ENCODE measurements around the gene ABR. TPM values are rescaled to one million over a fixed set of nuclear protein-coding genes. Genes with fewer than 3 reads are reported as not detected.

Gene ABR
- total and polyA plus RNA-seq, 3 donors from 2014 or later: 30.6 to 52.7 (median 42.1) TPM

DNA sequence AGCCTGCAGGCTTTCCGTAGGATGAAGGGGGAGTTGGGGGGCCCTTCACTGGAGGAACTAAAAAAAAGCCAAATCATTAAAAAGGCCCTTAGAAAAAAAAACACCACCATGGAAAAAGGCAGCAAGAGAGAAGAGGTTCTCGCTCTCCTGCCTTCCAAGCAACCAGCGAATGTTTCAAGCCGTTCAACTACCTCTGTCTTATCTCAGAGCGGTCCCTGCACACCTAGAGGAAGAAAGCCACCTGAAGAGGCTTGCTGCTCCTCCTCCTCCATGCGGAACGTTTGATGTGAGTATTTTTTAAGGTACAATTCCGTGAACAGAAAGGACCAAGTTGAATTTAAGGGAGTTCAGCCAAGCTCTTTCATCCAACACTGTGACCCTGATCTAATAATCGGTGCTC lies 209.4 kb downstream of the ABR start:
- Histone ChIP-seq H3K27ac (peak overlapping the region in 1 of 2 donors; percentile 52), H3K27me3 (no peaks in the 10 kb centered on the region), H3K36me3 (ENCODE audit: low read depth, missing control alignments) (no peaks in the 10 kb centered on the region), H3K4me1 (no peaks in the 10 kb centered on the region), H3K9me3 (no peaks in the 10 kb centered on the region), H3K4me3 (no peak overlapping the region)
- WGBS, 2 donors: 39 to 64% methylated on average over 9 of the region's 9 CpGs
- TF ChIP-seq POLR2A (IDR thresholded peaks at IDR 0.05): no peak
- TF ChIP-seq CTCF (IDR thresholded peaks at IDR 0.05): no peak
- no peak for DNase-seq
- intact Hi-C loops (cut with DNase I; ENCODE audit: low total_unique reads): no loop called here

DNA sequence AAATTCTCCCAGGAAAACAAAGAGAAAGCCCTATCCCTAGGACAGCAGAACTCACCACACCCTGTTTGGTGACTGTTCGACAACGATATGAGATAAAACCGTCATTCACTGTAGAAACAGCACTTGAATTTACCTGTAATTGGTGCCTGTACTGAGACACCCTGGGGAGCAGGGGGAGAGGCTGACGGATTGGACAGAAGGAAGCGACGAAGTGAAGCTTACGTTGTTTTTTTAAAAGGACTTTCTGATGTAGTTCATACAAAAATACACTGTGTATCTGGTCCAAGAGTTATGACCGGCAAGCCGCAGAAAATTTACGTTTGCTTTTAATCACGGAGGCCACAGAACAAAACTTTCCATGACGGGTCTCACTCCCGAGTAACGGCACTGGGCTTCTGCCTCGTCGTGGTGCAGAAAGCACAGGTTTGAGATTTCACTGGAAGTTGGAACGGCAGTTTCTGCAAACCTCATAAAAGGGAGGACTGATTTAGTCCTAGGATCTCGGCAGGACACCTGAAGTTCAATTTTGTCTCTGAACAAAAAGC lies 209.9 kb downstream of the ABR start:
- TF ChIP-seq CTCF (IDR thresholded peaks at IDR 0.05): no peak
- no peak for TF ChIP-seq POLR2A (IDR thresholded peaks at IDR 0.05)
- WGBS, 2 donors: 37 to 45% methylated on average over 18 of the region's 18 CpGs
- DNase-seq: no peak
- Histone ChIP-seq H3K36me3 (ENCODE audit: low read depth, missing control alignments) (no peaks in the 10 kb centered on the region), H3K9me3 (no peaks in the 10 kb centered on the region), H3K4me3 (no peak overlapping the region), H3K27me3 (no peaks in the 10 kb centered on the region), H3K4me1 (no peaks in the 10 kb centered on the region), H3K27ac (peak overlapping the region in 1 of 2 donors; percentile 52)
- intact Hi-C loops (cut with DNase I; ENCODE audit: low total_unique reads): no loop called here

GRCh38 chr17:968812-969730 lies 210.7 kb downstream of the ABR start:
- intact Hi-C loops (cut with DNase I; ENCODE audit: low total_unique reads): no loop called here
- Histone ChIP-seq H3K9me3 (no peaks in the 10 kb centered on the region), H3K27me3 (no peaks in the 10 kb centered on the region), H3K4me1 (no peaks in the 10 kb centered on the region), H3K4me3 (no peak overlapping the region), H3K27ac (no peak overlapping the region), H3K36me3 (ENCODE audit: low read depth, missing control alignments) (no peaks in the 10 kb centered on the region)
- DNase-seq: no peak
- WGBS, 2 donors: 85% methylated on average over 24 of the region's 24 CpGs
- TF ChIP-seq CTCF (IDR thresholded peaks at IDR 0.05) (no peak), POLR2A (IDR thresholded peaks at IDR 0.05) (no peak)

DNA sequence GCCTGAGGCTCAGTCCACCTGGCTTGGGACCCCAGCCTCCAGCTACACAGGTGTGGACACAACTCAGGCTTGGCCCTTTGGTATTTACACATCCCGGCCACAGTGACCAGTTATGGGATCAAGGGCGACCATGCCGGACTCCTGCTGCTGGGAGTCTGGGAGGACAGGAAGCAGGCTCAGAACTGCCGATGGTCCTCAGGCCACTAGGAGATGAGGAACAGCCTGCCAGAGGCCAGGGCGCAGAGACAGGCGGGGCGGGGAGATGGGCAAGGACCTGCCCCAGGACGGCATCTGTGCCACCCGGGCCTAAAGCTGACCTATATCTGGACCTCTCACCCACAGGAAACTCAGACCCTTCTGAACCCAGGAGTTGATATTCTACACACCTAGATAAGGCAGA lies 212.7 kb downstream of the ABR start:
- no peak for DNase-seq
- Histone ChIP-seq H3K9me3 (no peaks in the 10 kb centered on the region), H3K36me3 (ENCODE audit: low read depth, missing control alignments) (no peaks in the 10 kb centered on the region), H3K4me1 (no peaks in the 10 kb centered on the region), H3K4me3 (no peak overlapping the region), H3K27me3 (no peaks in the 10 kb centered on the region), H3K27ac (no peak overlapping the region)
- WGBS, 2 donors: 94 to 100% methylated on average over 1 to 9 of the region's 9 CpGs
- no peak for TF ChIP-seq CTCF (IDR thresholded peaks at IDR 0.05)
- no peak for TF ChIP-seq POLR2A (IDR thresholded peaks at IDR 0.05)
- intact Hi-C loops (cut with DNase I; ENCODE audit: low total_unique reads): no loop called here
